DMS53 treated with DMSO at 0.1 percent for 48 hours (cell line): ENCODE data around the gene SUSD5.
"Not testable (repeated sequence)": the region's sequence is repeated elsewhere in the genome, so short reads cannot be mapped to it uniquely, and the experiment has no call there.

Source experiments
- DNase-seq: peaks from one replicate; lab custom pipeline; 2025; ENCODE audit not compliant: unreplicated experiment; lab: John Stamatoyannopoulos, UW

The SUSD5 gene

DNA sequence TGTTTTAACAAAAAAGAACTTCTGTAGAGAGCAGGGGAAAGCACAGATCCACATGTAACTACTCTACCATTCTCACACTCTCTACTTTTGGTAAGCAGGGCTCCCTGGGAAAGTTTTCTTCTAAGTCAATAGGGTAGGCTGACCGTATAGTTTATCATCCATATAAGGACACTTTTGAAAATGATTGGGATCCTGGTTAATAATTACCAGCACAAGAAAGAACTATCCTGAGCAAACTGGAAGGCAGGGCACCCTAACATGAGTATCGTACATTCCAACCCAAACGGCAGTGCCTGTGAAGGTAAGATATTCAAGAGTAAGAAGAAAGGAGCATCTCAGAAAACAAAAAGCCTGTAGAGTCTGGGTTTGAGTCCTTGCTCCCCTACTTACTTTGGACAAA lies 22.1 kb downstream of the SUSD5 start:
- DNase-seq = peak; percentile 2

DNA sequence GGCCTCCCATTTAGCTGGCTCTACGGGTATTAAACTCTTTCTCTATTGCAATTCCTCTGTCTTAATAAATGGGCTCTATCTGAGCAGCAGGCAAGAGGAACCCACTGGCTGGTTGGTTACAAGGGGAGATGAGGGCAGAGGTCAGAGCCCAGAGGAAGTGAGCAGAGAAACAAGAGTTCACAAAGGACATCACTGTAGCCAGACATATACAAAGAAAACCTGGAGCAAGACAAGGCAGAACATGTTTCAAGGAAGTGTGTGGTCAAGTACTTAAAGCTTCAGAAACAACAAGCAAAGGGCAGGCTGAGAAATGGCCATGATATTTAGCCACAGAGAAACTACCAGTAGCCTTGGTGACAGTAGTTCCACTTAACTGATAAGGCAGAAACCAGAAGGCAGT lies 24.3 kb downstream of the SUSD5 start:
- DNase-seq = no peak

DNA sequence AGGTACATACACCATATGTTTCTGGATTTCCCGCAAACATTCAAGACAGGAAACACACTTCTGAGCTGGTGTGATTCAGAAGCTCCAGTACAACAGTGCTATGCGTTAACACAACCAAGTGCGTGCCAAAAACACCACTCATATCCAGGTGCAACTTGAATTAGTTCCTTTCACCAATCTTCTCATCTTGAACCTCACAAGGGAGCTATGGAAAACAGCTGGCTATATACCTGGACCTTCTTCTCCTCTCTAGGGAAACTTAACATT lies 31.3 kb downstream of the SUSD5 start:
- no peak for DNase-seq

DNA sequence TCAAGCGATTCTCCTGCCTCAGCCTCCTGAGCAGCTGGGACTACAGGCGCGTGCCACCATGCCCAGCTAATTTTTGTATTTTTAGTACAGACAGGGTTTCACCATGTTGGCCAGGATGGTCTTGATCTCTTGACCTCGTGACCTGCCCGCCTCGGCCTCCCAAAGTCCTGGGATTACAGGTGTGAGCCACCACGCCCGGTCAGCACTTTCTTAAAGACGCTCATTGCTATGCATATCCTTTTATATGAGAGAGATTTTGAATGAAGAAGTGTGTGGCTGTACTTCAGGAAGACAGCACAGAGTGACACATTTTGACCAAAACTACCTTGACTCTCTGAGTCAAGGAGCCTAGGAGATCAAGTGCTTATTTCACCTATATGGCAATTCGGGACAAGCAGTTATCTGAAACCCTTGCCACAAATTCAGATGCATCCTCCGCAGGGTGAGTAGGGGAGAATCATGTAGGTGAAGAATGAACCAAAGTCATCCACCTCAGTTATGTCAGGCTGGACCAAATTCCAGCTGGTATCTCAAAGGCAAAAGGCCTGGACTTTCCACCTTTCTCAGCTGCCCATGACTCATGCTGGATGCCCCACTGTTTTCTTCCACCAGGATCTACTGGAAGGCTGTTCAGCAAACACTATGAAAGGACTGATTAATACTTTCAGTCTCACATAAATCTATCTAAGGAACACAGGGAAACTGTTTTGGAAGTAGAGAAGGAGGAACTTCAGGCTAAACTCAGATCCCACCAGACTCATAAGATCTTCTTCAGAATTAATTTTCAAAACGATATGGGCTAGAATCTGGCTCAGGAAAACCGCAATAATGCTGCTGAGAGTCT lies 31.9 kb downstream of the SUSD5 start:
- no peak for DNase-seq

DNA sequence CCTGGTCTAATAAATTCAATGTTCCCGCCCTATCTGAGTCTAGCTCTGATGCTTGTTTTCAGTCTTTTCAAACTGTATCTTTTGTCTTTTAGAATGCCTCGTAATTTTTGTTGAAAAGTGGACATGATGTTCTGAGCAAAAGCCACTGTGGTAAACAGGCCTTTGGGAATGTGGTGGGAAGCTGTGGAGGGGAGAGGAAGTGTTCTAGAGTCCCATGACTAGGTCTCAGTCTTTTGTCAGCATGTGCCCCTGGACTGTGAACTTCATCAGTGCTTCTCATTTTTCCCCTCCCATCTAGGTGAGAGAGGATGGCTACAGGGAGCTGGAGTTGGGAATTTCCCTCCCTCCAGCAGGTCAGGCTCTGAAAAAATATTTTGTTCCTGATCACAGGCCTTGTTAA lies 33.7 kb downstream of the SUSD5 start:
- DNase-seq = no peak

DNA sequence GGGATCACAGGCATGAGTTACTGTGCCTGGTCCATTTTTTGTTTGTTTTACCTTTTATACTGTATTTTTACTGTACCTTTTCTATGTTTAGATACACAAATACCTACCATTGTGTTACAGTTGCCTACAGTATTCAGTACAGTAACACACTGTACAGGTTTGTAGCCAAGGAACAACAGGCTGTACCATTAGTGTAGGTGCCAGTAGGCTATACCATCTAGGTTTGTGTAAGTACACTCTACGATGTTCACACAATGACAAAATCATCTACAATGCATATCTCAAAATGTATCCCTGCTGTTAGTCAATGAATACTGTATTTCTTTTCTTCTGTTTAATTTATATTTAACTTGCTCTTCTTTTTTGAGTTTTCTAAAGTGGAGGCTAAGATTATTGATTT lies 37.0 kb downstream of the SUSD5 start:
- DNase-seq = not testable (repeated sequence)

DNA sequence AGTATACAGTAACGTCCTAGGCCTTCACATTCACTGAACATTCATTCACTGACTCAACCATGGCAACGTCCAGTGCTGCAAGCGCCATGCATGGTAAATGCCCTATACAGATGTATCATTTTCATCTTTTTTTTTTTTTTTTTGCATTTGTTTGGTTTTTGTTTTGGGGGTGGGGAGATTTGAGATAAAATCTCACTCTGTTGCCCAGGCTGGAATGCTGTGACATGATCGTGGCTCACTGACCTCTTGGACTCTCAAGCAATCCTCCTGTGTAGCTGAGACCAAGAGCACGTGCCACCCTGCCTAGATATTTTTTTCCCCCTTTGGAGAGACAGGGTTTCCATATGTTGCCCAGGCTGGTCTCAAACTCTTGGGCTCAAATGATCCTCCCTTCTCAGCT lies 37.4 kb downstream of the SUSD5 start:
- DNase-seq = no peak

DNA sequence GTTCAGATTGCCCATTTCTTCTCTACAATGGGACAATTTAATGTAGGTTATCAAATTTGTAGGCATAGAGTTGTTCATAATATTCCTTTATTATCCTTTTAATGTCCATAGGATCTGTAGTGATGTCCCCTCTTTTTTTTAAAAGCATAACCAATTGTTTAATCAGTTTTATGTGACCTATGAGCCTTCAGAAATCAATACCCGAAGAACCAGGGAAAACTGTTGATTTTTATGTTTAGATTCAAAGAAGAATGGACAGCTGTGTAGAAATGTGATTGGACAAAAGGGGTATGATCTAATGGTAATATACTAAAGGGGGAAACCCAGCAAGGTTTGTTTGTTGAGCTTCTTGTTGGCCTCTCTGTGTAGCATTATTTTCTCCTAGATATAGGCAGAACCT lies 39.5 kb downstream of the SUSD5 start:
- DNase-seq = no peak

DNA sequence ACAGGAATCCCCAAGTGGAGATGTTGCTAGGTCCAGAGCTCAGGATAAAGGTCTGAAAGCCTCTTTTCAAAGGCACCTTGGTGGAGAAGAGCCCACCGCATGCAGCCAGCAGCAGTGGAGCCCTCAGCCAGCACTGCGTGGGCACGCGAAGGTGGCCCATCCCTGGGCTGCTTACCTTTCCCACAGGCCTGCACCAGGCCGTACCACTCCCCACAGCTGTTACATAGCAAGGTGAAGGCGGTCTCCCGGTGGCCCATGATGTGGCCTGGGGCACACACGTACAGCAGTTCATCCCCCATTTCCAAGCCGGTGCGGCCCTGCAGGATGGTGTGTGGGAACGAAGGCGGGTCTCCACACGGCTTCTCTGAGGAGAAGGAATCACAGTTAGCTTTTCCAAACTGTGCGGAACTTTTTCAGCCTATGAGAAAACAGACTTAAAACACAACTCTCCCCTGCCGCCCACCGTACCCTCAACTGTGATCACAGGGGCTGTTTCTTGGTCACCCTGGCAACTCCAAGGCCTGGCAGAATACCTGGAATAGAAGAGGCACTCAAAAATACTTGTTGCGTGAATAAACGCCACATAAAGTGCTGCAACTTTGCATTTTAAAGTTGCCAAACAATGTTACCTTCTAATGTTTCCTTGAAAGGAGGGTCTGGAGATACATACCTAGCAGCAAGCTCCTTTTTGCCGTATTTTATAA lies 43.7 kb downstream of the SUSD5 start:
- DNase-seq = no peak

DNA sequence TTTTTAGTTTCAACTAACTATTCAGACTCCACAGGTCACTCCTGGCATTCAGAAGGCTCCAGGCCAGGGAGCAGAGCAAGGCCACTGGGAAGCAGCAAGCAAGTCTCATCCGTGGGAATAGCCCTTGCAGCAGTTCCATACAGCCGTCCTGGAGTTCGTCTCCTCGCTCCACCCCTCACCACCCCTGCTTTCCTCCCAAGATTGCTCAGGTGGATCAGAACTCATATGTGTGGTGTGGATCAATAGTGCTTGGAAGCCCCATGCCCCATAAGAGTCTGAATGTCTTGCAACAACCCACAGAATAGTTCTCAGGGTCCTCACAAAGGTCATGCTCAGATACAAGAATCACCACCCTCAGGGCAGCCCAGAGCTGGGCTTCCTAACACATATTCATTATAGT lies 44.5 kb downstream of the SUSD5 start:
- DNase-seq = no peak

DNA sequence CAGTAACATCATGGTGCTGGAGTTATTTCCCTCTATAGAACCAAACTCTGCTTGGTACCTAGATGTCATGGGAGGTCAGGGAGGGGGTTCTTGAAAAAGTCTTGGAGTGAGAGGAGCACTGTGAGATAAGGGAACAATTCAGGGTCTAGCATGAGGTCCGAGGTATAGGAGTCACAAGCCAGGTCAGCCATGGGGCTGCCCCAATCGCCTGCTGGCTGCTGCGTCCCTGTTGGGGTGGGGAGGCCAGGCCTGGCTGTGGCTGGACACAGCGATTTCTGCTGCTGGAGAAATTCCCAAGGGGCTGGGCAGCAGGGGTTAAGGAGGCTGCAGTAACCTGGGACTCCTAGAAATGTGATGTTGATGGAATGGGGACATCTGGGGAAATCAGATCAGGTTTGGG lies 44.9 kb downstream of the SUSD5 start:
- DNase-seq = no peak

DNA sequence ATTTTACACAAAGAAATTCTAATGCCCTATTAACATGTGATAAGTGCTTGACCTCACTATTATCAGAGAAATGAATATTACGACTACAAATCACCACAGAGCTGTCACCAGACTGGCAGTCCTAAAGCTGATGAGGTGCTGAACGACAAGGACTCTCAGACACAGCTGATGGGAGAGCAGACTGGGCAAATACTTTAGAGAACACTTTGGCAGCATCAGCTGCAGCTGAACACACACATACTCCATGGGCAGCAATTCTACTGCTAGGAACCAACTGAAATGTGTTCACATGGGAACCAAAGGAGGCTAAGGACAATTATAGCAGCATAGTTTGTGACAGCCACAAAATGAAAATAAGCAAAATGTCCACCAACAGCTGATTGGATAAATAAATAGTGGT lies 45.5 kb downstream of the SUSD5 start:
- peak; percentile 37 for DNase-seq

DNA sequence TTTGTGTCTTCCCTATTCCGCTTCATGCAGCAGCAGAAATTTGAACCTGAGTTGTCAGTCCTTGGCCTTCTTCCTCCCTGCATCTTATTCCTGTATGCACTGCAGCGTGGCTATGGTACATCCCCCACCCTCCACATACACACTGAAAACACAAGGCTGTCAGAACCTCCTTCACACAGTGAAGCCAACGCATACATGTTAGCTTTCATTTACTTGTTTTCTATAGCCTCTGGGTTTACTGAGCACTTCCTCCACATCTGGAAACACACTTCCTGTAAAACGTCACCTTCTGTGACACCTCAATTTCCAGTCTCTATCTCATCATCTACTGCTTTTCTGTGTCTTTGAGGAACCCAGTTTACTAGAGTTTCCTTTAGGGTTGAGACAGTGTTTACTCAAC lies 47.0 kb downstream of the SUSD5 start:
- DNase-seq = no peak

DNA sequence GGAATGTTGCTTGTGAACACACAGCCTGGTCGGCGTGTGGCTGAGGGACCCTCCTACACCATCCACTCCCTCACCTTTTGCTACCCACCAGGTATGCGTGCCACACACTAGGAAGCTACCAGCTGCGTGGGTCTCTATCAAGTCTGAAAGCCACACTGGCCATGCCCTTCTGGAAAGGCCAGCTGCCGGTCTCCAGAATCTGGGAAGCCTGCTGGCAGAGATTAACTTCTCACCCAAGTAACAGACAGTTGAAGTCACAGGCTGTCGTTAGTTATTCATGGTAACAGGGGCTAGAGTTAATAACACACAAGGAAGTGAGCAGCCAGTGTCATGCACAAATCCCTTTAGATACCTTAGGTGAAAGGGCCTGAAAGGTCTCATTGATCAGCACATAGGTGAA lies 48.1 kb downstream of the SUSD5 start:
- no peak for DNase-seq

DNA sequence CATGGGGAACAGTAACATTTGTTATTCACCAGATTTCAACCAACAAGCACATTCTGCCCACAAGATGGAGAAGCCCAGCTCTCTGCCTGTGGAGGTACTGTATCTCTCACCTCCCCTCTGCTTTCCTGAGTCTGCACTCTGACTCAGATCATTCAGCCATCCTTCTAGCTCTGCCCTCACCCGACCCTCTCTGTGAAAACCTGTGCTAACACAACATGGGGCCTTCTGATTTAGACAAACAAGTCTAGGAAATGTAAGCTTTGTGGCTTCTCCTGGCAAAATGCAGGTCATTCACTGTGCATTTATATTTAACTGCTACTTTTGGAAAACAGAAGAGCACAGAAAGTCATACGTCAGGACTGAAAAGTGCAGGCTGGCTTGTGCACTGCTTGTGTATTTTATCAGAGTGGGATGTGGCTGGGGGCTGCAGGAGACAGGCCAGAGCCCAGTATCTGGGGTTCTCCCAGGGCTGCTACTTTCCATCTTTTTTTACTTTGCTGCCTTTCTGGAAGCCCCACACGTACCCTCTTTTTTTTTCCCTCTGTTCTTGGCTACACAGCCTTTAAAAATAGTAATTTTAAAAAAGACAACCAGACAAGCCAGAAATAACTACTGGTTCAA lies 50.8 kb downstream of the SUSD5 start:
- no peak for DNase-seq

DNA sequence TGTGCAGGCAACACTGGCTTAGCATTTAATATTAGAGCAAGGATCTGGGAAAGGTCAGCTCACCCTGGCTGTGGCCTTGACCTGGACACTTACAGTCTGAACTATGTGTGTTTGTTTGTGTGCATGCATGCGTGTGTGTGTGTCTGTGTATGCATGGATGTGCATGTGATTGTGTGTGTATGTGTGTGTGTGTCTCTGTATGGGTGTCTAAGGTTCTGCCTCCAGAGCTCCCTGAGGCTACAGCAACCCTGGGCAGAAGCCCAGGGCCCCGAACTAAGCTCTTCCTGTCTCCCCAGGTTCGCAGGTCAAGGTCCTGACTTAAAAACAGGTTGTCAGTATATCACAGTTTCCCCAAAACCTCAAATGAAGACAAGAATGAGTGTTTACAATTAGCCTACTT lies 51.3 kb downstream of the SUSD5 start:
- no peak for DNase-seq

DNA sequence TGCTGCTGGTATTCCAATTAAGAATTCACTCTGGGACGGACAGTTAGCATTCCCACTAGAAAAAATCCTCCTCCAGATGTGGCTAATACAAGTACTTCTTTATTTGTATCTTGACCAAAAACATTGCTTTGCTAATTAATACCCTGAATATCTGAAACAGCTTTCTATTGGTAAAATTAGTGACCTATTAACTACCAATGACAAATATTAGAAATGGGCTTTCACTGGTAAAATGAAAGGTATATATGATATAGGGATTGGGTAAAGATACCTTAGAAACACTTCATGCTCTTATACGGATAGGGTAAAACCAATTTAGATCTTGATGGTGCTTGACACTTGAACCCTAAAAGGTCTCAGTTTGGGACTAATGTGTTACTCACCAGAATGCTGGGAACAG lies 52.5 kb downstream of the SUSD5 start:
- no peak for DNase-seq

DNA sequence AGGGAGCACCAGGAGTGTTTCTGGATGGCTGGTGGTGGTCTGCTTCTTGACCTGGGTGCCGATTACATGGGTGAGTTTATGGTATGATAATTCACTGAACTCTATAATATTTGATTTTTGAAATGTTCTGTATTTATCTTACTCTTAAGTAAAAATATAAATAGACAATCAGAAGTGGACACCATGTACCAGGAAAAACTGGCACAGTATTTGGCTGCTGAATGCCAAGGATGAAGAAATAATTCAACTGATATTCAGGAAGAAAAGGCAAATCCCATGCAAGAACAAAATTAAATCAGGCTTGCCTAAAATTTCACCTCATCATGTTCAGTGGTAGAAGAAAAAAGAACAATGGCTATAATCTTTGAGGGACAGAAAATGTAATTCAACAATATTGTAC lies 53.2 kb downstream of the SUSD5 start:
- DNase-seq = no peak

DNA sequence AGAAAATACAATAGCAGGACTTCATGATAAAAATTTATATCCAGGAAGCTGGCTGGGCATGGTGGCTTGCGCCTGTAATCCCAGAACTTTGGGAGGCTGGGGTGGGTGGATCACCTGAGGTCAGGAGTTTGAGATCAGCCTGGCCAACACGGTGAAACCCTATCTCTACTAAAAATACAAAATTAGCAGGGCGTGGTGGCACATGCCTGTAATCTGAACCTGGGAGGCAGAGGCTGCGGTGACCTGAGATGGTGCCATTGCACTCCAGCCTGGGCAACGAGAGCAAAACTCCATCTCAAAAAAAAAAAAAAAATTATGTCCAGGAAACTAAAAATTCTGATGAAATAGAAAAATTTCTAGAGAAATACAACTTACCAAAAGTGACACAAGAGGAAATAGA lies 56.0 kb downstream of the SUSD5 start:
- DNase-seq = not testable (repeated sequence)

DNA sequence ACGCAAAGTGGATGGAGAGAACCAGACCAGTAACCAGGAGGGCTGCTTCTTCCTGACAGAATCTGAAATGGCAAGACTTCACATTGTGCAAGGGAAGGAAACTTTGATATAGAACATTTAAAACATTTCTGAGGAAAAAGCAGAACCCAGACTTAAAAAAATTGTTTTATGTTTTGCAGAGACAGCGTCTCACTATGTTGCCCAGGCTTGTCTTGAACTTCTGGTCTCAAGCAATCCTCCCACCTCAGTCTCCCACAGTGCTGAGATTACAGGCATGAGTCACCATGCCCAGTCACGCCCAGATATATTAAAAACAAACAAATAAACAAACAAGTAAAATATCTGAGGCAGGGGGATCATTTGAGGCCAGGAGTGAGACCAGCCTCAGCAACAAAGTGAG lies 58.6 kb downstream of the SUSD5 start:
- DNase-seq = no peak

DNA sequence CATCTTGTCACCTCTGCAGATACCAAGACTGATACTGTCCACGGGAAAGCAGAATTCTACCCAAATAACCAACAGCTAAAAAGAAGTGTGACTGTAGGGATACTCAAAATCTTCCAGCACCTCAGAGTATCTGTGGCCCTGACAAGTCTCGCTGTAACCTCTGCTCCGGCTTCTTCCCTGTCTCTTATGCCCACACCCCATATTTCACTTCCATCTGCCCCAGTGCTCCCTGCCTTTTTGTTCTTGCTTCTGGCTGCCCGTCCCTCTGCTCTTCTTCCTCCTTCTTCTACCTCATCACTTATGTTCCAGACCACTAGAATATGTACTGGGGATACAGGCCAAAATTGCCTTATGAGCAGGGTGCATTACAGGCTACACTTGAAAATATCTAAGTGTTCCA lies 59.4 kb downstream of the SUSD5 start:
- no peak for DNase-seq

DNA sequence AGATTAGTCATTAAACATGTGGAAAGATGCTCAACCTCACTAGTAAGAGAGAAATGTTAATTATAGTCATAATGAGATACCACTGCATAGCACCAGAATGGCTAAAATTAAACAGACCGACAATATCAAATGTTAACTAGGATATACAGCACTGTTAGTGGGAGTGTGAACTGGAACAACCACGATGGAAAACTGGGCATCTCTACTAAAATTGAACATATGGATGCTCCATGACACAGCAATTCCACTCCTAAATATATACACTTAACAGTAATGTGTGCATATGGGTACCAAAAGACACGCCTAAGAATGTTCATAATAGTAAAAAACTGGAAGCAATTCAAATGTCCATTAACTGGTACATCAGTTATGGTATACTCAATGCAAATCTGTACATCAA lies 63.3 kb downstream of the SUSD5 start:
- DNase-seq = no peak

DNA sequence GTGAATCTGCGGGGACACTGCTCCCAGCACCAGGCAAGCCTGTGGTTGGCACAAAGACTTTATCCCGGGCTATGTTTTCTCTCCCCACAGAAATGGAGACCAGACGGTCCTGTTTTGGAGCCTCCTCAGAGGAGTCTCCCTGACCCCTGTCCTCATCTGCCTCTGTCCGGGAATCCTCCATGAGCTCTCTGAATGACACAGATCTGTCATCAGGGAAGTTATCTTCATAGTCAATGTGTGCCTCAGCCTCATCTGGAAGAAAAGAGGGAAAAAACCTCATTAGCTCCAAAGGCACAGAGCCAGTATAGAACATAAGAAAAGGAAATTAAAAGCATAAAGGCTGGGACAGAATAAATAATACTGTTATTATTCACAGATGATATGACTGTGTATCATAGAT lies 64.8 kb downstream of the SUSD5 start:
- no peak for DNase-seq
